K562 (cell line): ENCODE data around the gene SELPLG.
"Not testable (repeated sequence)": the region's sequence is repeated elsewhere in the genome, so short reads cannot be mapped to it uniquely, and the experiment has no call there.

Source experiments
- ARHGAP35 ChIP-seq: fragments of 450-650 bp; IDR thresholded peaks from 2 replicates; pipeline ENCODE4 v1.6.1; 2018; ENCODE audit not compliant: partially characterized antibody
- ATF7 ChIP-seq: fragments of 450-650 bp; IDR thresholded peaks from 2 replicates; pipeline ENCODE4 v1.7.1; 2014; ENCODE audit warnings: mild to moderate bottlenecking, moderate library complexity
- CREB1 ChIP-seq, 2 experiments: sonication (generic) in 1 of 2; formaldehyde crosslinking in 1 of 2; IDR thresholded peaks; 2 replicates each; pipeline versions ENCODE4 v1.6.1 to v1.8.0; 2012 to 2022; ENCODE audit warnings: inconsistent platforms in 1 of 2, mild to moderate bottlenecking in 1 of 2, missing genetic modification reagents in 1 of 2, moderate library complexity in 1 of 2
- HNRNPH1 ChIP-seq: fragments of 200-400 bp; formaldehyde crosslinking; optimal IDR thresholded peaks from 2 replicates; pipeline ENCODE3; 2017; ENCODE audit warnings: low read depth, mild to moderate bottlenecking, low read length, moderate library complexity
- NR2C2 ChIP-seq, 2 experiments: fragments of 200-800 bp in 1 of 2; sonication (Bioruptor generic) in 1 of 2; sonication (generic) in 1 of 2; formaldehyde crosslinking in 1 of 2; IDR thresholded peaks; 2 replicates each; pipeline versions ENCODE4 v1.6.1 to v1.8.0; 2016 to 2022; ENCODE audit warnings: mild to moderate bottlenecking in 1 of 2, missing compliant biosample characterization in 1 of 2, missing genetic modification characterization in 1 of 2, missing genetic modification reagents in 1 of 2
- PKNOX1 ChIP-seq: fragments of 450-650 bp; IDR thresholded peaks from 2 replicates; pipeline ENCODE4 v1.6.1; 2016
- POLR2A ChIP-seq: fragments of 450-650 bp; conservative IDR thresholded peaks from 2 replicates; pipeline ENCODE4 v1.6.1; 2016
- SRF ChIP-seq, 2 experiments: fragments of 250-450, 450-650 bp in 1 of 2; sonication (Bioruptor Pico) in 1 of 2; sonication (generic) in 1 of 2; formaldehyde crosslinking; IDR thresholded peaks; 2 replicates each; pipeline versions ENCODE4 v1.5.0 to v1.5.1; 2020 to 2022; ENCODE audit warnings: mild to moderate bottlenecking in 1 of 2, missing genetic modification reagents in 1 of 2
- ZFP30 ChIP-seq: fragments of 250-450 bp; sonication (Bioruptor Pico); IDR thresholded peaks from 2 replicates; pipeline ENCODE4 v1.8.0; 2022; ENCODE audit warnings: moderate library complexity, mild to moderate bottlenecking, inconsistent platforms, borderline replicate concordance
- ZNF24 ChIP-seq: fragments of 450-650 bp; IDR thresholded peaks from 2 replicates; pipeline ENCODE4 v1.6.1; 2016
- ZZZ3 ChIP-seq: fragments of 450-650 bp; IDR thresholded peaks from 2 replicates; pipeline ENCODE4 v1.6.1; 2016; ENCODE audit warnings: antibody characterized with exemption, mild to moderate bottlenecking, moderate library complexity
- TF ChIP-seq, protein P1 (sequence below), 2 experiments: fragments of 450-650 bp in 1 of 2; IDR thresholded peaks; 2 replicates each; pipeline ENCODE4 v1.6.1; 2011 to 2017; ENCODE audit warnings: low read depth in 2 of 2, antibody characterized with exemption in 1 of 2, borderline replicate concordance in 1 of 2, low read length in 1 of 2, mild to moderate bottlenecking in 1 of 2, mixed read lengths in 1 of 2; ENCODE audit not compliant: control insufficient read depth in 1 of 2
- TF ChIP-seq, protein P2 (sequence below), 3 experiments: IDR thresholded peaks in 2 of 3; conservative IDR thresholded peaks in 1 of 3; 2 replicates each; pipeline ENCODE4 v1.5.1; 2011 to 2012; ENCODE audit warnings: low read length in 3 of 3, mild to moderate bottlenecking in 3 of 3, control low read depth in 2 of 3, improper control_type of control experiment in 1 of 3, inconsistent platforms in 1 of 3, low read depth in 1 of 3, mixed read lengths in 1 of 3, moderate library complexity in 1 of 3; ENCODE audit not compliant: insufficient read depth in 2 of 3

GRCh38 chr12:108658115-108658514 lies 24.4 kb upstream of the SELPLG start:
- TF ChIP-seq, protein P1, sequence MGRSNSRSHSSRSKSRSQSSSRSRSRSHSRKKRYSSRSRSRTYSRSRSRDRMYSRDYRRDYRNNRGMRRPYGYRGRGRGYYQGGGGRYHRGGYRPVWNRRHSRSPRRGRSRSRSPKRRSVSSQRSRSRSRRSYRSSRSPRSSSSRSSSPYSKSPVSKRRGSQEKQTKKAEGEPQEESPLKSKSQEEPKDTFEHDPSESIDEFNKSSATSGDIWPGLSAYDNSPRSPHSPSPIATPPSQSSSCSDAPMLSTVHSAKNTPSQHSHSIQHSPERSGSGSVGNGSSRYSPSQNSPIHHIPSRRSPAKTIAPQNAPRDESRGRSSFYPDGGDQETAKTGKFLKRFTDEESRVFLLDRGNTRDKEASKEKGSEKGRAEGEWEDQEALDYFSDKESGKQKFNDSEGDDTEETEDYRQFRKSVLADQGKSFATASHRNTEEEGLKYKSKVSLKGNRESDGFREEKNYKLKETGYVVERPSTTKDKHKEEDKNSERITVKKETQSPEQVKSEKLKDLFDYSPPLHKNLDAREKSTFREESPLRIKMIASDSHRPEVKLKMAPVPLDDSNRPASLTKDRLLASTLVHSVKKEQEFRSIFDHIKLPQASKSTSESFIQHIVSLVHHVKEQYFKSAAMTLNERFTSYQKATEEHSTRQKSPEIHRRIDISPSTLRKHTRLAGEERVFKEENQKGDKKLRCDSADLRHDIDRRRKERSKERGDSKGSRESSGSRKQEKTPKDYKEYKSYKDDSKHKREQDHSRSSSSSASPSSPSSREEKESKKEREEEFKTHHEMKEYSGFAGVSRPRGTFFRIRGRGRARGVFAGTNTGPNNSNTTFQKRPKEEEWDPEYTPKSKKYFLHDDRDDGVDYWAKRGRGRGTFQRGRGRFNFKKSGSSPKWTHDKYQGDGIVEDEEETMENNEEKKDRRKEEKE (IDR thresholded peaks at IDR 0.05; ENCODE audit: borderline replicate concordance in 1 of 2, control insufficient read depth in 1 of 2, low read depth in 2 of 2, low read length in 1 of 2) = not testable (repeated sequence)
- not testable (repeated sequence) for TF ChIP-seq CREB1 (IDR thresholded peaks at IDR 0.05); CREB1 (CRISPR knock-in tag; IDR thresholded peaks at IDR 0.05); ARHGAP35; ZZZ3; ZNF24; NR2C2 (CRISPR knock-in tag; IDR thresholded peaks at IDR 0.05); NR2C2 (tag; IDR thresholded peaks at IDR 0.05); SRF (CRISPR knock-in tag; IDR thresholded peaks at IDR 0.05); ZFP30 (CRISPR knock-in tag); POLR2A; ATF7; PKNOX1; HNRNPH1
- TF ChIP-seq, protein P2, sequence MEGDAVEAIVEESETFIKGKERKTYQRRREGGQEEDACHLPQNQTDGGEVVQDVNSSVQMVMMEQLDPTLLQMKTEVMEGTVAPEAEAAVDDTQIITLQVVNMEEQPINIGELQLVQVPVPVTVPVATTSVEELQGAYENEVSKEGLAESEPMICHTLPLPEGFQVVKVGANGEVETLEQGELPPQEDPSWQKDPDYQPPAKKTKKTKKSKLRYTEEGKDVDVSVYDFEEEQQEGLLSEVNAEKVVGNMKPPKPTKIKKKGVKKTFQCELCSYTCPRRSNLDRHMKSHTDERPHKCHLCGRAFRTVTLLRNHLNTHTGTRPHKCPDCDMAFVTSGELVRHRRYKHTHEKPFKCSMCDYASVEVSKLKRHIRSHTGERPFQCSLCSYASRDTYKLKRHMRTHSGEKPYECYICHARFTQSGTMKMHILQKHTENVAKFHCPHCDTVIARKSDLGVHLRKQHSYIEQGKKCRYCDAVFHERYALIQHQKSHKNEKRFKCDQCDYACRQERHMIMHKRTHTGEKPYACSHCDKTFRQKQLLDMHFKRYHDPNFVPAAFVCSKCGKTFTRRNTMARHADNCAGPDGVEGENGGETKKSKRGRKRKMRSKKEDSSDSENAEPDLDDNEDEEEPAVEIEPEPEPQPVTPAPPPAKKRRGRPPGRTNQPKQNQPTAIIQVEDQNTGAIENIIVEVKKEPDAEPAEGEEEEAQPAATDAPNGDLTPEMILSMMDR (IDR thresholded peaks at IDR 0.05 in 2 of 3, conservative IDR thresholded peaks at IDR 0.05 in 1 of 3; ENCODE audit: insufficient read depth in 2 of 3, low read depth in 1 of 3, low read length in 3 of 3) = not testable (repeated sequence)
